Left lung (tissue), 10 donors: ENCODE data around the gene FN1. TPM values are rescaled to one million over a fixed set of nuclear protein-coding genes. Genes with fewer than 3 reads are reported as not detected.

Source experiments
- ATAC-seq: fragments of 200-7000 bp; cut with Tn5 transposase; one replicate; pipeline ENCODE4 v1.9.1; 2020; ENCODE audit warnings: moderate library complexity
- DNase-seq, 4 donors: peaks; one replicate each; pipeline ENCODE4 v3.0.0-alpha.2; 2013 to 2020
- H3K27ac ChIP-seq, 2 donors: fragments of 200-600 bp; sonication (generic) in 1 of 2; one replicate each; pipeline versions ENCODE4 v1.5.0 to v1.8.0; 2020 to 2021
- H3K27me3 ChIP-seq, 2 donors: fragments of 200-600 bp; sonication (generic) in 1 of 2; one replicate each; pipeline versions ENCODE4 v1.5.0 to v1.8.0; 2020 to 2021
- H3K36me3 ChIP-seq, 2 donors: fragments of 200-600 bp; sonication (generic) in 1 of 2; one replicate each; pipeline versions ENCODE4 v1.5.0 to v1.8.0; 2020 to 2021
- H3K4me1 ChIP-seq, 2 donors: fragments of 200-600 bp; one replicate each; pipeline ENCODE4 v1.8.0; 2021
- H3K4me3 ChIP-seq, 2 donors: fragments of 200-600 bp; sonication (generic) in 1 of 2; one replicate each; pipeline versions ENCODE4 v1.5.0 to v1.8.0; 2020 to 2021; ENCODE audit warnings: mild to moderate bottlenecking in 1 of 2
- H3K9me3 ChIP-seq, 2 donors: fragments of 200-600 bp; sonication (generic) in 1 of 2; one replicate each; pipeline versions ENCODE4 v1.5.0 to v1.8.0; 2020 to 2021
- intact Hi-C, 2 donors: fragments of 100-400 bp; cut with DNase I; formaldehyde crosslinking; loops; one replicate each; pipeline versions ENCODE4 v1.11.2 to v1.14.2; 2022
- polyA plus RNA-seq, 6 donors: library from polyadenylated mRNA; unstranded; fragments of 120-200 nt; gene quantifications; one replicate each; pipeline ENCODE4 v1.2.1, GENCODE V29; 2013; ENCODE audit not compliant: insufficient read length in 6 of 6
- total RNA-seq, 2 donors: library from RNA; stranded (reverse); fragmentation: NEBNext Ultra II Directional; extraction: Animal tissue kit (Norgen Biotek cat#: 25700); gene quantifications; one replicate each; pipeline ENCODE4 v1.2.1, GENCODE V29; 2021
- TF ChIP-seq, protein P1 (sequence below), 2 donors: fragments of 200-600 bp; sonication (generic) in 1 of 2; IDR thresholded peaks; one replicate each; pipeline versions ENCODE4 v1.5.0 to v1.8.0; 2021; ENCODE audit warnings: antibody characterized with exemption in 2 of 2
- donor health status: DM: no; HTN: yes; CAD: no.
- donor health status: DM: no; HTN: no; CAD: no.

Gene FN1
- total and polyA plus RNA-seq, 8 donors: 1,663 to 3,073 (median 1,855) TPM

DNA sequence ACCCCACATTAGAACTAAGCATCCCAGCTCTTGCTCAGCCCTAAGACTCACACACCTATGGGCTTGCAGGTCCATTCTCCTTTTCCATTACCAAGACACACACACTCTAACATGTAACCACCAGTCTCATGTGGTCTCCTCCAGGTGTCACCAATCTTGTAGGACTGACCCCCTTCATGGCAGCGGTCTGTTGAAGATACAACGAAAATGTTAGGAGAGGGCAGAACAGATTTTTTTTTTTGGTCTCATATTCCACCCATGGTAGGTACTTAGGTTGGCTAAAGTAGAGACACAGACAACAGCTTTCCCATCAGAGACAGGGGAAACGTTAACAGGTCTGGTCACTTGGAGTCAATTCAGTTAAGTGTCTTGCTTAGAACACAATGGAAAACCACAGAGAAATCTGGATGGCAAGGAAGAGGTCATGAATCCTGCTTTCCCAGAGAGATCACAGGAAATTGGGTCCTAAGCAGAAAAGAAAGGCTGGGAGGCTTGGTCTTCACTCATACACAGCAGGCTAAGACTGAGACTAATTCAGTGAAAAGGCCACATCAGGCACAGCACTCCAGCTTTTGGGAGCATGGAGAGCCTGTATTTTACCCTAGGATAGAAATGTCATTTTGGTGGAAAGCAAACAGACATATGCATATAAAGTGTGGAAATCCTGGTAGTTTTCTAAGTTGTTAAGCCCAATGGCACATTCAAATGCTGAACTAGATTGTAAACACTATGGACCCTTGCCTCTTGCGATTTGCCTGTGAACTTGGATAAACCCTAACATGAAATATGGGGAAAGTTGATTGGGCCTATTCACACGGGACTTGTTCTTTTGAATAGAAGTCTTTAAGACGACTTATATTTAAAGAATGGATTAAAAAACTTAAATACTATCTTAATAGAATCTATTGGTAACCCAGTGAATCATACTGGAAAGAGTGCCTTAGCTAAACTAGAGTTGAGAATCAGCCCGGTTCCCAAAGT, 3.8 kb downstream of the FN1 start:
- Histone ChIP-seq H3K27ac (peak overlapping the region in 1 of 2 donors; percentile 80), H3K27me3 (peaks cover 0 to 42% of the 10 kb centered on the region in 2 donors), H3K4me3 (no peak overlapping the region), H3K9me3 (no peaks in the 10 kb centered on the region), H3K36me3 (peaks cover 0 to 14% of the 10 kb centered on the region in 2 donors), H3K4me1 (peaks cover 10 to 13% of the 10 kb centered on the region in 2 donors)
- TF ChIP-seq, protein P1, sequence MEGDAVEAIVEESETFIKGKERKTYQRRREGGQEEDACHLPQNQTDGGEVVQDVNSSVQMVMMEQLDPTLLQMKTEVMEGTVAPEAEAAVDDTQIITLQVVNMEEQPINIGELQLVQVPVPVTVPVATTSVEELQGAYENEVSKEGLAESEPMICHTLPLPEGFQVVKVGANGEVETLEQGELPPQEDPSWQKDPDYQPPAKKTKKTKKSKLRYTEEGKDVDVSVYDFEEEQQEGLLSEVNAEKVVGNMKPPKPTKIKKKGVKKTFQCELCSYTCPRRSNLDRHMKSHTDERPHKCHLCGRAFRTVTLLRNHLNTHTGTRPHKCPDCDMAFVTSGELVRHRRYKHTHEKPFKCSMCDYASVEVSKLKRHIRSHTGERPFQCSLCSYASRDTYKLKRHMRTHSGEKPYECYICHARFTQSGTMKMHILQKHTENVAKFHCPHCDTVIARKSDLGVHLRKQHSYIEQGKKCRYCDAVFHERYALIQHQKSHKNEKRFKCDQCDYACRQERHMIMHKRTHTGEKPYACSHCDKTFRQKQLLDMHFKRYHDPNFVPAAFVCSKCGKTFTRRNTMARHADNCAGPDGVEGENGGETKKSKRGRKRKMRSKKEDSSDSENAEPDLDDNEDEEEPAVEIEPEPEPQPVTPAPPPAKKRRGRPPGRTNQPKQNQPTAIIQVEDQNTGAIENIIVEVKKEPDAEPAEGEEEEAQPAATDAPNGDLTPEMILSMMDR (IDR thresholded peaks at IDR 0.05): no peak
- ATAC-seq: no peak
- intact Hi-C loops: no loop called here
- DNase-seq: no peak

DNA sequence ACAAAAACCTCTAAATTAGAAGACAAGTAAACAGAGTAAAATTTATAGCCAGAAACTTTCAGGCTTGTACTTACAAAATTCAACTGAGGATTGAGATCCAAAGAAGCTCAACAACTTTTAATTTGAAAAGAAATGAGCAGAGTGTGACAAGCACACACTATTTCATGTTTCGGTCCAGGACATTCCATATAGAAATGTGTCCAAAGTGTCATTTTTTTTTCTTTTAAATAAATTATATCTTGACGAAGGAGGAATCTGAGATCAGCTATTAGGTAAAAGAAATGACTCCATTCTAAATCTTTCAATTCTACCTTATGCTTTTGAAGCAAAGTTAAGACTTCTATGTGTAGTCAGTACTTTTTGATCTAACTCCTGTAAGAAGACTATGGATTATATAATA, 4.6 kb downstream of the FN1 start:
- DNase-seq (no peak), ATAC-seq (no peak)
- H3K4me1 ChIP-seq: peaks cover 2 to 13% of the 10 kb centered on the region in 2 donors
- intact Hi-C loops: no loop called here
- H3K9me3 ChIP-seq: no peaks in the 10 kb centered on the region
- H3K27ac ChIP-seq: peak overlapping the region in 1 of 2 donors; percentile 80
- H3K4me3 ChIP-seq: no peak overlapping the region
- peaks cover 0 to 20% of the 10 kb centered on the region in 2 donors for H3K36me3 ChIP-seq
- peaks cover 0 to 34% of the 10 kb centered on the region in 2 donors for H3K27me3 ChIP-seq
- TF ChIP-seq, protein P1 (IDR thresholded peaks at IDR 0.05): no peak

DNA sequence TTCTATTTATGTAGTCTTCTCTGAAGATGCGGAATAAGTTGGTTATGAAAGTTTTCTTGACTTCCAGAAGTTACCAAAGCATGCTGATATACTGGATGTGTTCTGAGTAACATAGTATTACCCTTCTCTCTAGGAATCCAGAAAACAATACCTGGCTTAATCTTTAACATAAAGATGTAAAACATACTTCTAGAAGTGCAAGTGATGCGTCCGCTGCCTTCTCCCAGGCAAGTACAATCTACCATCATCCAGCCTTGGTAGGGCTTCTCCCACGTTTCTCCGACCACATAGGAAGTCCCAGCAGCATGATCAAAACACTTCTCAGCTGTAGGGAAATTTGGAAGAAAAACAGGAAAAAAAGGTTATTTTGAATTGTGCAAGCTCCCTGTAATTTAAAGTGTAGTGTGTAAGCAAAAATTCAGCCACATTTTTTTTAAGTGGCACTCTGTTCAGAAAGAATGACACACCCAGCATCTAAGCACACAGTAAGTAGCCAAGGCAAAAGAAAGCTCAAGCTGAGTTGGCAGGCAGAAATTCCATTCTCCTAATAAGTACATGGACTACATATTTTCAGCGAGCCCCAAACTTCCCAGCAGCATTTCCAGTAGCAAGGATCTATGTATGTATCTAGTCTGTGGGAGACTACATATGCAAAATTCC, 5.2 kb downstream of the FN1 start:
- Histone ChIP-seq H3K9me3 (no peaks in the 10 kb centered on the region), H3K27me3 (peaks cover 0 to 28% of the 10 kb centered on the region in 2 donors), H3K4me3 (no peak overlapping the region), H3K36me3 (peaks cover 0 to 20% of the 10 kb centered on the region in 2 donors), H3K4me1 (peaks cover 0 to 13% of the 10 kb centered on the region in 2 donors), H3K27ac (peak overlapping the region in 1 of 2 donors; percentile 80)
- ATAC-seq (peak; percentile 63), DNase-seq (no peak)
- TF ChIP-seq, protein P1 (IDR thresholded peaks at IDR 0.05): no peak
- intact Hi-C loops: no loop called here

DNA sequence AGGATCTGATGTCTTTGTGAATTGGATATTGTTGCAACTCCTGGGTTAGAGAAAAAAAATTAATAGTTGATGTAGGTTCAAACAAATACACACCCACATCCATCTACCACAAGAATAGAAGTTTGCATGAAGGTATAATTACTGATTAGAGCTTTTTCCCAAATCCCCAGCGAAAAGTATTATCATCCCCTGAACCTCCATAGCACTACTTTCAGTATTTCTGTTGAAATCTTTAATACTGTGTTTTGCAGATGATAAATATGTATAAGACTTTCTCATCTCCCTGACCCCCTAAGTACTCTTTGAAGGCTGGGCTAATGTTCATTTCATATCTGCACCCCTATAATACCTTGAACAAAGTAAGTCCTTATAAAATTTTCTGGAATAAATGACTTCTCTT, 6.4 kb downstream of the FN1 start:
- intact Hi-C loops: no loop called here
- Histone ChIP-seq H3K4me3 (no peak overlapping the region), H3K27ac (no peak overlapping the region), H3K27me3 (peaks cover 0 to 15% of the 10 kb centered on the region in 2 donors), H3K4me1 (peaks cover 0 to 13% of the 10 kb centered on the region in 2 donors), H3K36me3 (peaks cover 0 to 30% of the 10 kb centered on the region in 2 donors), H3K9me3 (no peaks in the 10 kb centered on the region)
- DNase-seq: no peak
- TF ChIP-seq, protein P1 (IDR thresholded peaks at IDR 0.05): no peak
- no peak for ATAC-seq
